DMS114 treated with DMSO at 0.1 percent for 48 hours (cell line): ENCODE results near the gene NEDD8.
A peak's percentile ranks its signal among the peaks of the same experiment; 100 is the strongest.

Source experiments
- DNase-seq: peaks from one replicate; lab custom pipeline; 2025; ENCODE audit not compliant: unreplicated experiment; lab: John Stamatoyannopoulos, UW

NEDD8 gene

GRCh38 chr14:24232121-24232644 is at the start of gene NEDD8:
NEDD8 (minus strand) TSS chr14:24232367; CDS start chr14:24232267, 100 bp downstream.
- DNase-seq = peak; percentile 87

DNA sequence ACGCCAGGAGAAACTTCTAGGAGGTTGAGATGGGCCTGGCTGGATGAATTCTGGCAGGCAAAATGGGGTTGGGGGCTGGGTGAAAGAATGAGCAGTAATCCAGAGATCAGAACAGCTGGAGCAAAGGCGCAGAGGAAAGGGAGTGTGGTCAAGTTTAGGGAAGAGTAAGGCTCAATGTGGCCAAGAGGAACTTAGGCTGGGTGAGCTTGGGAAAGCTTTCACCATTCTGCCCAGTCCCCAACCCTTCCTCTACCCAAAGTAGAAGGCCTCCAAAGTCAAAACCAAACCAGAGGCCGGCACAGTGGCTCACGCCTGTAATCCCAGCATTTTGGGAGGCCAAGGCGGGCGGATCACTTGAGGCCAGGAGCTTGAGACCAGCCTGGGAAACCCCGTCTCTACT is 49.5 kb upstream of the NEDD8 start:
- DNase-seq = no peak

DNA sequence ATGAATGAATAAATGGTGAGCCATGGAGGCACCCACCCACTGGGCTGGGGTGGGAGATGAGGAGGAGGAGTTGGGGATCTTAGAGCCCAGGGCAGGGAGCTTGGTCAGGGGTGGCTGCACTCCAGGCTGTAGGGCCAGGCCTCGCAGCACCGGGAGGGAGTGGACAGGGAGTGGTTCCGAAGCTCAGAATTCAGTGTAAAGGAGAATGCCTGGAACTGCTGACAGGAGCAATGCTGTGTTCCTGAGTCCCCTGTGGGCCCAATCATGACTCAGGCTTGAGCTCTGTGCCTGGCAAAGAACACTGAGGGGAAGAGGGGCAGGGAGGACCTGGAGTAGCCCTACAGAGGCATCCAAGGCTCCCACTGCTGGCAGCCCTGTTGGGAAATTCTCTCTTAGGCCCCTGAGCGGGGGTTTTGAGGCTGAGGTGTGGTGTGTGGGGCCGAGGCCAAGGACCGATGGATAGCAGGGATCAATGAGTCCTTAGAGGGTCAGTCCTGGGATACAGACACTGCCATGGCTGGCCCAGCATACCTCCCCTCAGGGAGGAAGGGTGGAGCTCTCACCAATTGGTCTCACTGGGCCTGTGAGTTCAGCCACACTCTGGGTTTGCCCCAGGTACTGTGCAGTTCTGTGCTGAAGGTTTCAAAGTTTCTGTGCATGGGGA is 48.8 kb upstream of the NEDD8 start:
- no peak for DNase-seq

DNA sequence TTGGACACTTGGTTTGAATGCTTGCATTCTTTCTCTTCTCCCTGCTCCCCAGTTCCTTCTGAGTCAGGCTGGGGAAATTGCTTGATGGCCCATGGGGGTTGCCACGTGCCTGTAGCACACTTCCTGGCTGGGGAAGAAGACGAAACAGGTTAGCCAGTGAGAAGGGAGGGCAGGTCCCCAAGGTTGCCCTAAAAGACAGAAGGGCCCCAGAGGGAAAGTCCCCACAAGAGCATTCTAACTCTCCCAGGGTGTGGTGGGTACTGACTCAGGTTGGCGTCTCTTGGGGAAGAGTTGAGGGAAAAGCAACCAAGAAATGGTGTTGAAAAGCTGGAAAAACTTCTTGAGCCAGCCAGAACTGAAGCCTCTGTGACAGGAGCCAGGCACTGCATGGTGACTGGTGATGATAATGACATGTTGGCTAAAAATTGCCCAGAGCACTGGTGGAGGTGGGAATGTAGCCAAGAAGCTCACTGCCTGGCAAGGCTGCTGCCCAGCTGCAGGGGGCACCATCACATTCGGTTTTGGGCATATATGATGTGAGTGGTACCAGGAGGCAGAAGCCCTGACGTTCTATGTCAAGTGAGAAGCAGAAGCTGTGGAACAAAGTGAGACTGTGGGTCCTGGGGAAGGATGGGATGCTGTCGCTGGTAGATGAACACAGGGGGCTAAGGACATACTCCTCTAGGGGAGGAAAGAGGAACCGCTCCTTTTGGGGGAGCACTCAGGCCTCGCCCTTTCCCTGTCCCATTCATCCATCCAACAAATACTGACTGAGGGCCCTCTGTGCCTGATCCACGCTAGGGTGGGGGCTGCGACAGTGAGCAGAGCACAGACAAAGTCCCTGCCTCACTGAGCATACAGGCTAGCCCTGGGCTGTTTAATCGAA is 47.4 kb upstream of the NEDD8 start:
- no peak for DNase-seq

GRCh38 chr14:24278424-24278823 is 46.3 kb upstream of the NEDD8 start:
- no peak for DNase-seq

DNA sequence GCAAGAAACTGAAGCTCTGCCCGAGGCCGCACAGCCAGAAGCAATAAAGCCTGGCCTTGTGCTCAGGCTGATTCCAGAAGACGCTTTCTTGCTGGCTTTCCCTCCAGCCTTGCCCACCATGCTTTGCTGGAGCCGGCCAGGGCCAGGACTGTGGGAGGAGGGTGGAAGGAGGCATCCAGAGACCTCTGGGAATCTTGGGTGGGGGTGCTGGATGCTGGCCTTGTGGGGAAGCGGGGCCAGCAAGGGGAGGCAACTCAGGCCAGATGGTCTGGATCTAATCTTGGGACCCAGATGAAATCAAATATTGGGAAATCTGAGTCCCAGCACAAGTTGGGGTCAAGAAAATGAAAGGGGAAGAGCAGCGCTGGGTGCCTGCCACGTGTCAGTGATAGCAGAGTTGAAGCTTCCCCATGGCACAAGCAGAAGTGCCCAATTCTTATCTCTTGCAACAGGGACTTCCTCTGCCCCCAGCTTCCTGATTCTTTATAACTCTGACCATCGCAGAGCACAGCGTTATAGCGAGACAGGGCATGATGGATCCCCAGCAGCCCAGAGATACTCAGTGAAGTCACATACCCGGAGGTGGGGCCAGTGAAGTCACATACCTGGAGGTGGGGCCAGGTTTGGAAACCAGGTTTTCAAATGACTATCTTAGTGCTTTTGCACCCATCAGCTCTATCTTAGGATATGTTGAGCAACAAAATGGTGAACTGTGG is 45.6 kb upstream of the NEDD8 start:
- DNase-seq = no peak

DNA sequence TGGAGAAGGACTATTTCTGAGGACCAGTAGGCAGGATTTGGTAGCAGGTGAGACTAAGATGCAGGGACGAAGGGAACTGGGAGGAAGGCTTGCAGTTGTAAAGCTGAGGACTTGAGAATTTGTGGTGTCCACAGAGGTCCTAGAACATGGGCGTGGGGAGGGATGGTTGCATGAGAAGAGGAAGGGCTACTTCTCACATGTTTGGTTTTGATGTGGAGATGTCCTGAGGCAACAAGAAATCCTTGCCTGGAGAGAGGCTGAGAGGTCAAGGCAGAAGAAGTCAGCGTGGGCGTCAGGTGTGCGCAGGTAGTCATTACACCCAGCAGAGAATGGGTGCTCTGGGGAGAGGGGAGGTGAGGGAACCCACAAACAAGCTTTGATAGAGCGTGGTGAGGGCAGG is 44.9 kb upstream of the NEDD8 start:
- DNase-seq = no peak

GRCh38 chr14:24274101-24274543 is 42.0 kb upstream of the NEDD8 start:
- DNase-seq = no peak

GRCh38 chr14:24273422-24273998 is 41.3 kb upstream of the NEDD8 start:
- no peak for DNase-seq

GRCh38 chr14:24272467-24272866 is 40.3 kb upstream of the NEDD8 start:
- no peak for DNase-seq

GRCh38 chr14:24271834-24272263 is 39.7 kb upstream of the NEDD8 start:
- DNase-seq = no peak

DNA sequence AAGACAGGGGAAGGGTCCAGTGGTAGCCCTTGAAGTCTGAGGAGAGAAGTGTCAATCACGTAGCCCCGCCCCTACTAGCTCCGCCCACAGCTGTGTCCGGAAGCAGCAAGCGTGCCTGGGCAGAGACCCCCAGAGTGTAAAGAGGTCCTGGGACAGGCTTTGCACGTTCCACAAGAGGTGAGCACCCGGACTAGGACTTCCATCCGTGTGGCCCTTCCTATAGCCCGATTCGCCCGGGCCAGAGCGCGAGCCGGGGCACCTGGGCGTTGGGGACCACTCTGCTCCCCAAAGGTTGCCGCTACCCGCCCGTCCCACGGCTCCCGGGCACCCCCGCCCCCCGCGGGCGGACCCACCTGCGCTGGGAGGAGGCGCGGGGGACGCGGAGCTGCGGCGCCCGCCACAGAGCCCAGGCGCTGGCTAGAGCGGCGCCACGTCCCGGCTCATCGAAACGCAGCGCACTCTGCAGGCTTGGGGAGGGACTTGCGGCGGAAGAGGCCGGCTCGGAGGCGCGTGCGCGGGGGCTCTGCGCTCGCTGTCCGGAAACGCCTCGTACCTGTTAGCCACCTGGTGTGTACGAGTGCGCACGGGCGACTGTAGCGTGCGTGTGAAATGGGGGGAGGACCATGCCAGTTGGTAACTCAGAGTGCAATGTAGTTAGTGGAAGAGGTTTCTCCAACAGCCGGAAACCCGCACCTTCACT is 39.1 kb upstream of the NEDD8 start, which contains the start of gene RABGGTA:
Gene RABGGTA, minus strand, starts transcription at position 464 of the 700 bp plus-strand sequence. CDS start 482 bp downstream, outside the sequence.
- DNase-seq = peak; percentile 62

GRCh38 chr14:24270537-24271133 is 38.5 kb upstream of the NEDD8 start:
- DNase-seq = no peak

DNA sequence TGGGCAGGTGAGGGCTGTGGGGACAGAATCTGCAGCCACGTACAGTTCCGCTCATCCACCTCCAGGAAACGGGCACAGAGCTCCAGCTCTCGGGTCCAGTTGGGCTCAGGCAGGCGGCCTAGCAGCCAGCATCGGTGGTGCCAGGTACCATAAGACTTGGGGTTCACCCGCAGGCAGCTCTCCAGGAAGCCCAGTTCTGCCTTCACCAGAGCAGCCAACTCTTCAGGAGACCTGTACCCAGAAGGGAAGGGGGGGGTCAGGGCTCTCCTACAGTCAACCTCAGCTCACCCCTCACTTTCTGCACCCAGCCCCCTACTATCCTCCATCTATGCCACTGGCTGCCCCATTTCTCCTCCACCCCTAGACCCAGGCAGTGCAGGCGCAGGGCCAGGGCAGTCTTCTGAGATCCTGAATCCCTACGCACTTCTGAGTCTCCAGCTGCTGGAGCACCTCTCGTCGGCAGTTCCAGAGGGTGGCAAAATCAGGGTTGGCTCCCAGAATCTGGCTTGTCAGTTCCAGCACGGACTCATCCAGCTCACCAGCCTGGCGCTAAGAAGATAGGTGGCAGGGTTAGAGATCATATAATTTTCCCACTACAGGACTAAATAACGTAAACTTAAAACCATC is 37.9 kb upstream of the NEDD8 start:
- no peak for DNase-seq

DNA sequence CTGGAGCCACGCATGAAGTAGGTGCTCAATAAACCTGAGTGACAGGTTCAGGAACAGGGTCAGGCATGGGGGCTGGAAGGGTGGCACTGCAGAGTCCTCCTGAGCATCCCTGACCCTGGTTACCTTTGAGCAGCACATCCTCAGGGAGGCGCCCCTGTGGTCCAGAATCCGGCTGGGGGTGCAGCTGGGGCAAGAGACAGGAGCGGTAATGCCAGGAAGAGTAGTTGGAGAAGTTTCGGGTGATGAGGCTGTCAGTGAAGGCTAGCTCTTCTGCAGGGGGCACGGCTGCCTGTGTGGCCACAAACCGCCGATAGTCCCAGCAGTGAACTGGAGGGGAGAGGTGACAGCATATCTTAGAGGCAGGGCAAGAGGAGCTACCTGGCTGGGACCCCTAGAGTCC is 37.2 kb upstream of the NEDD8 start:
- no peak for DNase-seq

GRCh38 chr14:24268225-24268624 is 36.1 kb upstream of the NEDD8 start:
- DNase-seq = no peak

- DNase-seq = no peak
Measured at GRCh38 chr14:24267516-24267915, 35.3 kb upstream of the NEDD8 start.

DNA sequence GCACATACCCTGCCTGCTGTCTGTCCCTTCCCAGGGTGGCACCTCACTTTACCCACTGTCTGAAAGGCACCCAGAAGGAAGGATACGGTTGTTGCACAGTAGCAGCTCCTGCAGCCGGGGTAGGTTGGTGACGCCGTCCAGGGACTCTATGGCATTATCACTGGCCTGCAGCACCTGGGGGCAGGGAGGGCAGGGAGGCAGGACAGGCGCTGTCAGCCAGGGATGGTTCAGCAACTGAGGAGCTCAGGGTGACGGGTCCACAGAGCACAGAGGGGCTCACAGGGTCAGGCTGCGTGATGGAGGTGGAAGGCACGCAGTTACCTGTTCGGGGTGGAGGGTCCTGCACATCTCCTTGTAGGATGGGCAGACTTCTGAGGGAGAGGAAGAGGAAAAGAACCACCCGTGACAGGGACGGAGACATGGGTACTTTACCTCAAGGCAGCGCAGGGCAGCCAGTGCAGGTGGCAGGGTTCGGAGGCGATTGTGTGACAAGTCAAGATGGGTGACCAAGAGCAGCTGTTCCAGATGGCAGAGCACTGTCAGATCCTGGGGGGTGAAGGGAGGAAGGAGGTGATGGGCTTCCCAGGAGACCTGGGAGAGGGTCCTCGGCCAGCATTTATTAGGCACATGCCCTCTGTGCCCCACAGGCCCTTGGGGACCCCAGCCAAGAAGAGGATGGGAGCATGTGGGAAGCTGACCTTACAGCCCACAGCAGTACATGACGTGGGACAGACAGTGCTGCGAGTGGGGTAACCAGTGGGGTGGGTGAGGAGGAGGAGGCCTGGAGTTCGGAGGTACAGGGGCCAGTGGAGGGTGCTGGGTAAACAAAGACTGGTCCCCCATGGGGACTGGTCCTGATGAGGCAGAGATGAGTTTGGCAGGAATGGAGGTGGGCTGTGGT is 34.4 kb upstream of the NEDD8 start:
- DNase-seq = no peak
